ENCODE data around the gene OR2D2. TPM values are rescaled to one million over a fixed set of nuclear protein-coding genes. Genes with fewer than 3 reads are reported as not detected.

OR2D2 gene
- polyA plus RNA-seq, 1 donor (not counting 4 experiments of a cell fraction or from before 2014, with no cell fraction given), result 0.14 TPM

DNA sequence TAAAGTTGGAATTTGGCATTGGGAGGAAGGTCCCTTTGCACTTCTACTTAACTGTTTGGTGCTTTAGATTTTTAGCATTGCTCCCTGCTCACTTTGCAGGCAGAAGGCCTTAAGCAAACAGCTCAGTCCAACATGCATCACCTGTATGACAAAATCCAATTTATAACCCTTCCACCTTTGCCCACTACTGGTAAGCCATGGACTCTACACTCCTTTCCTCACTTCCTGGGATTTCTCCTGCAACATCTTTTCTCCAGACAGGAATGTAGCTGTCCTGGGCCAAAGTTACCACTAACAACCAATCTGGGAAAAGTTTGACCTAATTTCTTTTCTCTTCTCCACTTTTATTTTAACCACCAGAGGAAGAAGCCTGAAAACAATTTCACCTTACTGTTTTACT, 1.8 kb upstream of the OR2D2 start:
- H3K9me3 ChIP-seq (ENCODE audit: control insufficient read depth, low read depth, low read length), result no peaks in the 10 kb centered on the region
- no peak for DNase-seq (ENCODE audit: low read depth, low spot score)

DNA sequence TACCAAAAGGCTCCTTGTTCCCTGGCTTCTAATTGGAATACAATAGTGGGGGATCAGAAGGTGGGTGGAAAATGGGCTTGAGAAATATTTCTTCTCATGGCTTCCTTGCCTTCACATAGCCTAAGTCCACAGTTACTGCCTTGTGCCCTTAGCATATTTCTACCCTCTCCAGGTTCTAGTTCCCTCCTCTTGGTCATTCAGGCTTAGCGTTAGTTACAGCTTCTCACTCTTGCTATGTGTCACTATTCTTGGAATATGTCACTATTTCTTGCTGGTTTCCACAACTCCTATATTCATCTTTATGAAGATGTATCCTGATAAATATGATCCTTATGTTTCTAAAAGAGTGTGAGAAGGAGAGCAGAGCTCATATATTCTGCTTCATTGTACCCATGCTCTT, 2.5 kb downstream of the OR2D2 start:
- Histone ChIP-seq H3K9me3 (ENCODE audit: control insufficient read depth, low read depth, low read length) (no peaks in the 10 kb centered on the region), H3K4me2 (ENCODE audit: control insufficient read depth, extremely low read depth, insufficient read depth, low read depth, low read length) (no peak overlapping the region), H3K36me3 (ENCODE audit: control insufficient read depth in 2 of 2, extremely low read depth in 1 of 2, insufficient read depth in 2 of 2, low read length in 2 of 2) (no peaks in the 10 kb centered on the region), H4K20me1 (ENCODE audit: control insufficient read depth, extremely low read depth, insufficient read depth, low read length) (no peaks in the 10 kb centered on the region), H2AFZ (ENCODE audit: control insufficient read depth, low read length) (no peak overlapping the region), H3K79me2 (ENCODE audit: control insufficient read depth, insufficient read depth, low read length) (no peaks in the 10 kb centered on the region), H3K9ac (ENCODE audit: control insufficient read depth, extremely low read depth, insufficient read depth, low read length) (no peak overlapping the region), H3K9me1 (ENCODE audit: control insufficient read depth, extremely low read depth, insufficient read depth, low read length) (no peaks in the 10 kb centered on the region), H3K27ac (ENCODE audit: control insufficient read depth, insufficient read depth, low read length) (no peak overlapping the region), H3K4me1 (ENCODE audit: control insufficient read depth, extremely low read depth, insufficient read depth, low read length) (no peaks in the 10 kb centered on the region), H3K27me3 (ENCODE audit: control insufficient read depth, extremely low read depth, insufficient read depth, low read length) (no peaks in the 10 kb centered on the region), H3K4me3 (ENCODE audit: control insufficient read depth in 2 of 3, extremely low read depth in 1 of 3, insufficient read depth in 2 of 3, low read depth in 1 of 3, low read length in 3 of 3) (no peak overlapping the region)
- TF ChIP-seq, protein P1, sequence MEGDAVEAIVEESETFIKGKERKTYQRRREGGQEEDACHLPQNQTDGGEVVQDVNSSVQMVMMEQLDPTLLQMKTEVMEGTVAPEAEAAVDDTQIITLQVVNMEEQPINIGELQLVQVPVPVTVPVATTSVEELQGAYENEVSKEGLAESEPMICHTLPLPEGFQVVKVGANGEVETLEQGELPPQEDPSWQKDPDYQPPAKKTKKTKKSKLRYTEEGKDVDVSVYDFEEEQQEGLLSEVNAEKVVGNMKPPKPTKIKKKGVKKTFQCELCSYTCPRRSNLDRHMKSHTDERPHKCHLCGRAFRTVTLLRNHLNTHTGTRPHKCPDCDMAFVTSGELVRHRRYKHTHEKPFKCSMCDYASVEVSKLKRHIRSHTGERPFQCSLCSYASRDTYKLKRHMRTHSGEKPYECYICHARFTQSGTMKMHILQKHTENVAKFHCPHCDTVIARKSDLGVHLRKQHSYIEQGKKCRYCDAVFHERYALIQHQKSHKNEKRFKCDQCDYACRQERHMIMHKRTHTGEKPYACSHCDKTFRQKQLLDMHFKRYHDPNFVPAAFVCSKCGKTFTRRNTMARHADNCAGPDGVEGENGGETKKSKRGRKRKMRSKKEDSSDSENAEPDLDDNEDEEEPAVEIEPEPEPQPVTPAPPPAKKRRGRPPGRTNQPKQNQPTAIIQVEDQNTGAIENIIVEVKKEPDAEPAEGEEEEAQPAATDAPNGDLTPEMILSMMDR (optimal IDR thresholded peaks at IDR 0.05 in 1 of 3, IDR thresholded peaks at IDR 0.05 in 1 of 3, conservative IDR thresholded peaks at IDR 0.05 in 1 of 3; ENCODE audit: extremely low read depth in 1 of 3, insufficient read depth in 2 of 3, low read length in 3 of 3), result no peak
- no peak for TF ChIP-seq EZH2 (IDR thresholded peaks at IDR 0.05; ENCODE audit: low read length)
- dilution Hi-C loops (cut with MboI; ENCODE audit: extremely low pct_ligation_motif_present, low sequenced_read_pairs), result no loop called here
- no peak for FAIRE-seq
- no peak for DNase-seq (ENCODE audit: low read depth, low spot score)

More for the DNA sequence above, 1.8 kb upstream of the OR2D2 start:
- H3K36me3 ChIP-seq (ENCODE audit: control insufficient read depth in 2 of 2, extremely low read depth in 1 of 2, insufficient read depth in 2 of 2, low read length in 2 of 2), result no peaks in the 10 kb centered on the region
- TF ChIP-seq EZH2 (IDR thresholded peaks at IDR 0.05; ENCODE audit: low read length), result no peak
- TF ChIP-seq, protein P1 (optimal IDR thresholded peaks at IDR 0.05 in 1 of 3, IDR thresholded peaks at IDR 0.05 in 1 of 3, conservative IDR thresholded peaks at IDR 0.05 in 1 of 3; ENCODE audit: extremely low read depth in 1 of 3, insufficient read depth in 2 of 3, low read length in 3 of 3), result no peak
- no peak overlapping the region for H2AFZ ChIP-seq (ENCODE audit: control insufficient read depth, low read length)
- H3K9ac ChIP-seq (ENCODE audit: control insufficient read depth, extremely low read depth, insufficient read depth, low read length), result no peak overlapping the region
- H3K4me1 ChIP-seq (ENCODE audit: control insufficient read depth, extremely low read depth, insufficient read depth, low read length), result no peaks in the 10 kb centered on the region
- H3K4me2 ChIP-seq (ENCODE audit: control insufficient read depth, extremely low read depth, insufficient read depth, low read depth, low read length), result no peak overlapping the region
- no peaks in the 10 kb centered on the region for H4K20me1 ChIP-seq (ENCODE audit: control insufficient read depth, extremely low read depth, insufficient read depth, low read length)
- dilution Hi-C loops (cut with MboI; ENCODE audit: extremely low pct_ligation_motif_present, low sequenced_read_pairs), result no loop called here
- H3K27ac ChIP-seq (ENCODE audit: control insufficient read depth, insufficient read depth, low read length), result no peak overlapping the region
- H3K9me1 ChIP-seq (ENCODE audit: control insufficient read depth, extremely low read depth, insufficient read depth, low read length), result no peaks in the 10 kb centered on the region
- H3K4me3 ChIP-seq (ENCODE audit: control insufficient read depth in 2 of 3, extremely low read depth in 1 of 3, insufficient read depth in 2 of 3, low read depth in 1 of 3, low read length in 3 of 3), result no peak overlapping the region
- H3K27me3 ChIP-seq (ENCODE audit: control insufficient read depth, extremely low read depth, insufficient read depth, low read length), result no peaks in the 10 kb centered on the region
- H3K79me2 ChIP-seq (ENCODE audit: control insufficient read depth, insufficient read depth, low read length), result no peaks in the 10 kb centered on the region
- FAIRE-seq, result no peak

Data from keratinocyte (primary cell).